IMR-90 (cell line): ENCODE measurements around the gene RPL10A. TPM values are rescaled to one million over a fixed set of nuclear protein-coding genes. Genes with fewer than 3 reads are reported as not detected.
A peak's percentile ranks its signal among the peaks of the same experiment; 100 is the strongest.

ENCODE experiments used
- ATAC-seq: fragments of 200-7000 bp; cut with Tn5 transposase; 2 replicates; pipeline ENCODE4 v1.9.1; 2020; ENCODE audit warnings: low read depth, mild to moderate bottlenecking, moderate library complexity
- BruUV-seq: library from RNA; stranded (reverse); fragments of 400-500 nt; replicated peaks from 2 replicates; lab custom pipeline; 2021; lab: Mats Ljungman, UMichigan
- CTCF ChIA-PET: fragments of 300-600 bp; formaldehyde crosslinking; extraction: SDS; loops from one replicate; lab custom pipeline; 2021; ENCODE audit warnings: antibody characterized with exemption; lab: Yijun Ruan, JAX
- POLR2A ChIA-PET: fragments of 300-600 bp; sonication (Branson Sonifier 250); formaldehyde crosslinking; loops from one replicate; lab custom pipeline; 2022; ENCODE audit warnings: antibody characterized with exemption; ENCODE audit not compliant: unreplicated experiment; lab: Charles Lee
- DNase-seq: peaks from one replicate; pipeline ENCODE4 v3.0.0; 2013
- H2AFZ ChIP-seq: replicated peaks from 2 replicates; pipeline ENCODE3; 2013; ENCODE audit warnings: low read length, mild to moderate bottlenecking; ENCODE audit not compliant: poor library complexity
- H2AK5ac ChIP-seq: 2 replicates; pipeline ENCODE4 v1.6.1; 2013; ENCODE audit warnings: low read depth, low read length, inconsistent platforms
- H2AK9ac ChIP-seq: replicated peaks from 2 replicates; pipeline ENCODE3; 2013; ENCODE audit warnings: mild to moderate bottlenecking, low read depth, low read length, moderate library complexity; ENCODE audit not compliant: poor library complexity
- H2BK120ac ChIP-seq: 2 replicates; pipeline ENCODE4 v1.6.1; 2013; ENCODE audit warnings: low read depth, low read length, inconsistent platforms
- H2BK15ac ChIP-seq: 3 replicates; pipeline ENCODE4 v1.6.1; 2013; ENCODE audit warnings: low read depth, low read length, inconsistent platforms
- H2BK20ac ChIP-seq: 2 replicates; pipeline ENCODE4 v1.6.1; 2013; ENCODE audit warnings: low read depth, mild to moderate bottlenecking, inconsistent platforms, low read length, moderate library complexity
- H2BK5ac ChIP-seq: 2 replicates; pipeline ENCODE4 v1.6.1; 2013; ENCODE audit warnings: mild to moderate bottlenecking, low read depth, low read length, inconsistent platforms; ENCODE audit not compliant: poor library complexity, severe bottlenecking
- H3K14ac ChIP-seq: replicated peaks from 2 replicates; pipeline ENCODE4 v1.6.1; 2013; ENCODE audit warnings: low read depth, low read length, inconsistent platforms
- H3K18ac ChIP-seq: 2 replicates; pipeline ENCODE4 v1.6.1; 2013; ENCODE audit warnings: low read depth, low read length, control low read depth
- H3K23ac ChIP-seq: 2 replicates; pipeline ENCODE4 v1.6.1; 2013; ENCODE audit warnings: low read depth, low read length, inconsistent platforms
- H3K27ac ChIP-seq: 2 replicates; pipeline ENCODE4 v1.5.1; 2013; ENCODE audit warnings: mild to moderate bottlenecking, control low read depth, low read length; ENCODE audit not compliant: insufficient read depth
- H3K27me3 ChIP-seq: 2 replicates; pipeline ENCODE4 v1.6.1; 2013; ENCODE audit warnings: low read length; ENCODE audit not compliant: control insufficient read depth, insufficient read depth
- H3K36me3 ChIP-seq: 2 replicates; pipeline ENCODE4 v1.6.1; 2013; ENCODE audit warnings: low read length, mixed read lengths; ENCODE audit not compliant: control insufficient read depth, insufficient read depth
- H3K4ac ChIP-seq: 2 replicates; pipeline ENCODE4 v1.6.1; 2013; ENCODE audit warnings: low read depth, low read length, inconsistent platforms
- H3K4me1 ChIP-seq: 2 replicates; pipeline ENCODE4 v1.6.1; 2013; ENCODE audit warnings: low read length, mixed read lengths; ENCODE audit not compliant: control insufficient read depth, insufficient read depth
- H3K4me2 ChIP-seq: 2 replicates; pipeline ENCODE4 v1.6.1; 2013; ENCODE audit warnings: low read depth, mild to moderate bottlenecking, control low read depth, low read length, moderate library complexity
- H3K4me3 ChIP-seq: 2 replicates; pipeline ENCODE4 v1.5.1; 2013; ENCODE audit warnings: low read depth, mild to moderate bottlenecking, control low read depth, low read length, moderate library complexity; ENCODE audit not compliant: insufficient read depth
- H3K56ac ChIP-seq: 2 replicates; pipeline ENCODE4 v1.6.1; 2013; ENCODE audit warnings: low read length, inconsistent platforms; ENCODE audit not compliant: insufficient read depth; ENCODE audit errors: extremely low read depth
- H3K79me1 ChIP-seq, 2 experiments: 2 replicates each; pipeline ENCODE4 v1.6.1; 2013; ENCODE audit warnings: low read length in 2 of 2, inconsistent platforms in 1 of 2, low read depth in 1 of 2
- H3K9ac ChIP-seq: 2 replicates; pipeline ENCODE4 v1.6.1; 2013; ENCODE audit warnings: low read depth, low read length, control low read depth
- H3K9me1 ChIP-seq: 2 replicates; pipeline ENCODE4 v1.6.1; 2013; ENCODE audit warnings: low read length, inconsistent platforms; ENCODE audit not compliant: insufficient read depth
- H3K9me3 ChIP-seq: 2 replicates; pipeline ENCODE4 v1.6.1; 2013; ENCODE audit warnings: low read length; ENCODE audit not compliant: control insufficient read depth, insufficient read depth
- H4K20me1 ChIP-seq: 2 replicates; pipeline ENCODE4 v1.6.1; 2013; ENCODE audit warnings: low read length, inconsistent platforms; ENCODE audit not compliant: insufficient read depth
- H4K5ac ChIP-seq: 2 replicates; pipeline ENCODE4 v1.6.1; 2013; ENCODE audit warnings: mild to moderate bottlenecking, low read depth, low read length, control low read depth
- H4K8ac ChIP-seq, 2 experiments: 2 replicates each; pipeline ENCODE4 v1.6.1; 2013; ENCODE audit warnings: low read depth in 2 of 2, low read length in 2 of 2, control low read depth in 1 of 2, inconsistent platforms in 1 of 2
- H4K91ac ChIP-seq: 2 replicates; pipeline ENCODE4 v1.6.1; 2013; ENCODE audit warnings: low read depth, low read length, inconsistent platforms; ENCODE audit not compliant: insufficient read depth
- BHLHE40 ChIP-seq: fragments of 150-350 bp; IDR thresholded peaks from 2 replicates; pipeline ENCODE4 v1.6.1; 2016; ENCODE audit warnings: mild to moderate bottlenecking, low read depth, low read length
- CEBPB ChIP-seq: IDR thresholded peaks from 2 replicates; pipeline ENCODE4 v1.6.1; 2012; ENCODE audit warnings: low read depth, low read length, improper control_type of control experiment
- FOS ChIP-seq: fragments of 150-350 bp; IDR thresholded peaks from 2 replicates; pipeline ENCODE4 v1.6.1; 2016; ENCODE audit warnings: low read depth, low read length
- MAFK ChIP-seq: IDR thresholded peaks from 2 replicates; pipeline ENCODE4 v1.6.1; 2012; ENCODE audit warnings: low read depth, low read length, improper control_type of control experiment
- MAZ ChIP-seq: IDR thresholded peaks from 2 replicates; pipeline ENCODE4 v1.6.1; 2012; ENCODE audit warnings: low read depth, mild to moderate bottlenecking, low read length, improper control_type of control experiment, moderate library complexity, borderline replicate concordance
- MXI1 ChIP-seq: IDR thresholded peaks from 2 replicates; pipeline ENCODE4 v1.6.1; 2012; ENCODE audit warnings: low read depth, mild to moderate bottlenecking, low read length, moderate library complexity, borderline replicate concordance
- RAD21 ChIP-seq: IDR thresholded peaks from 2 replicates; pipeline ENCODE4 v1.6.1; 2012; ENCODE audit warnings: low read length, improper control_type of control experiment
- RCOR1 ChIP-seq: IDR thresholded peaks from 2 replicates; pipeline ENCODE4 v1.6.1; 2012; ENCODE audit warnings: mild to moderate bottlenecking, low read length, improper control_type of control experiment; ENCODE audit not compliant: insufficient replicate concordance
- RFX5 ChIP-seq: IDR thresholded peaks from 2 replicates; pipeline ENCODE4 v1.8.0; 2012; ENCODE audit warnings: low read depth, mild to moderate bottlenecking, low read length, moderate library complexity
- WGBS, 2 experiments: methylation state at CpG; one replicate each; pipeline versions ENCODE4 v1.1.5 to v1.1.7; 2013; ENCODE audit warnings: missing lambda C conversion rate in 2 of 2; ENCODE audit not compliant: insufficient read length in 1 of 2; ENCODE audit errors: extremely low coverage in 2 of 2; 5-methylcytosine and 5-hydroxymethylcytosine counted together
- dilution Hi-C: fragments of 300-500 bp; cut with HindIII; formaldehyde crosslinking; loops from one replicate; pipeline ENCODE4 v1.14.3; 2018; ENCODE audit warnings: low sequenced_read_pairs; ENCODE audit not compliant: unreplicated experiment
- in situ Hi-C: fragments of 300-500 bp; cut with MboI; formaldehyde crosslinking; loops from 3 replicates; pipeline ENCODE4 v1.14.3; 2019; ENCODE audit warnings: low sequenced_read_pairs, inconsistent platforms, mixed read lengths
- intact Hi-C: fragments of 100-400 bp; cut with micrococcal nuclease; formaldehyde crosslinking; loops from 2 replicates; pipeline ENCODE4 v1.10.0; 2022
- polyA plus RNA-seq, 3 experiments: library from polyadenylated mRNA; depleted of rRNA; stranded (reverse); fragments of >200 nt; gene quantifications; 2 replicates each; pipeline ENCODE4 v1.2.3, GENCODE V29; 2012; ENCODE audit warnings: low replicate concordance in 1 of 3
- total RNA-seq: library from RNA; depleted of rRNA; stranded (reverse); fragments of >200 nt; gene quantifications from 2 replicates; pipeline ENCODE4 v1.2.3, GENCODE V29; 2012
- TF ChIP-seq, protein P1 (sequence below): fragments of 150-350 bp; IDR thresholded peaks from 2 replicates; pipeline ENCODE4 v1.6.1; 2017; ENCODE audit warnings: mild to moderate bottlenecking, antibody characterized with exemption, low read length, low read depth

RPL10A gene
- total and polyA plus RNA-seq, 2 of the 4 experiments (the other 2 are of a cell fraction), result 2,310 to 3,153 TPM

- Histone ChIP-seq H2BK20ac (peak overlapping the region; percentile 82), H4K91ac (peak overlapping the region; percentile 96), H3K27ac (peak overlapping the region; percentile 70), H3K18ac (peak overlapping the region; percentile 71), H2BK15ac (peak overlapping the region; percentile 83; the same call in 2 of the 3 replicates), H3K23ac (peak overlapping the region; percentile 87), H3K27me3 (no peaks in the 10 kb centered on the region), H3K79me1 (peaks cover 54 to 95% of the 10 kb centered on the region in 2 experiments), H2AFZ (peak overlapping the region; percentile 85), H3K4me3 (no peak overlapping the region), H3K36me3 (peaks cover 38% of the 10 kb centered on the region), H4K5ac (peak overlapping the region; percentile 52), H2AK9ac (peak overlapping the region; percentile 94), H2BK120ac (peak overlapping the region; percentile 88), H3K4ac (peak overlapping the region; percentile 91), H2AK5ac (peak overlapping the region; percentile 99), H3K9me3 (no peaks in the 10 kb centered on the region), H2BK5ac (peak overlapping the region; percentile 93), H3K56ac (peak overlapping the region; percentile 36; the same call in 1 of the 2 replicates), H3K9me1 (peaks cover 39% of the 10 kb centered on the region), H4K8ac (peak overlapping the region; percentile 76 to 84), H3K14ac (peak overlapping the region; percentile 91), H3K4me2 (0 out of 2 replicates have a peak overlapping the region, but pooled peaks have one; percentile 8), H3K9ac (peak overlapping the region; percentile 5; the same call in 1 of the 2 replicates), H3K4me1 (peaks cover 39% of the 10 kb centered on the region), H4K20me1 (peaks cover 17% of the 10 kb centered on the region; the same call in 1 of the 2 replicates)
- DNase-seq, result no peak
- in situ Hi-C loops, result no loop called here
- CTCF ChIA-PET, result no interaction called here
- POLR2A ChIA-PET, result no interaction called here
- intact Hi-C loops, result no loop called here
- WGBS, 2 experiments, result 40% methylated on average over 2 of the region's 11 CpGs; no CpG with 5 or more reads in 1 of the 2 experiments
- TF ChIP-seq RFX5, result no peak
- 0 out of 2 replicates have a peak, but pooled peaks have one; percentile 9 for TF ChIP-seq FOS
- TF ChIP-seq RCOR1, result no peak
- no peak for TF ChIP-seq CEBPB
- TF ChIP-seq BHLHE40, result no peak
- TF ChIP-seq MAFK, result no peak
- TF ChIP-seq MXI1, result no peak
- TF ChIP-seq MAZ, result peak; percentile 52; the same call in 1 of the 2 replicates
- TF ChIP-seq, protein P1, sequence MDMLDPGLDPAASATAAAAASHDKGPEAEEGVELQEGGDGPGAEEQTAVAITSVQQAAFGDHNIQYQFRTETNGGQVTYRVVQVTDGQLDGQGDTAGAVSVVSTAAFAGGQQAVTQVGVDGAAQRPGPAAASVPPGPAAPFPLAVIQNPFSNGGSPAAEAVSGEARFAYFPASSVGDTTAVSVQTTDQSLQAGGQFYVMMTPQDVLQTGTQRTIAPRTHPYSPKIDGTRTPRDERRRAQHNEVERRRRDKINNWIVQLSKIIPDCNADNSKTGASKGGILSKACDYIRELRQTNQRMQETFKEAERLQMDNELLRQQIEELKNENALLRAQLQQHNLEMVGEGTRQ, result no peak
- no peak for TF ChIP-seq RAD21
- no TSS peak for BruUV-seq
- dilution Hi-C loops, result no loop called here
- ATAC-seq, result peak; percentile 42
These were observed 17.2 kb downstream of the RPL10A start for GRCh38 chr6:35485402-35485877.
